ENCODE data around the gene SMAD7. TPM values are rescaled to one million over a fixed set of nuclear protein-coding genes. Genes with fewer than 3 reads are reported as not detected.
A peak's percentile ranks its signal among the peaks of the same experiment; 100 is the strongest.

The SMAD7 gene, protein sequence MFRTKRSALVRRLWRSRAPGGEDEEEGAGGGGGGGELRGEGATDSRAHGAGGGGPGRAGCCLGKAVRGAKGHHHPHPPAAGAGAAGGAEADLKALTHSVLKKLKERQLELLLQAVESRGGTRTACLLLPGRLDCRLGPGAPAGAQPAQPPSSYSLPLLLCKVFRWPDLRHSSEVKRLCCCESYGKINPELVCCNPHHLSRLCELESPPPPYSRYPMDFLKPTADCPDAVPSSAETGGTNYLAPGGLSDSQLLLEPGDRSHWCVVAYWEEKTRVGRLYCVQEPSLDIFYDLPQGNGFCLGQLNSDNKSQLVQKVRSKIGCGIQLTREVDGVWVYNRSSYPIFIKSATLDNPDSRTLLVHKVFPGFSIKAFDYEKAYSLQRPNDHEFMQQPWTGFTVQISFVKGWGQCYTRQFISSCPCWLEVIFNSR
- total RNA-seq (2013; cell fraction: nucleolus; rRNA removed): 36.4 and 43.3 TPM in 2 replicates
- total RNA-seq (2014; rRNA removed): 11.7 and 14.8 TPM in 2 replicates
- total RNA-seq (2014; rRNA removed; fragmentation: Illumina TruSeq; extraction: Trizol): 8.4 and 10.3 TPM in 2 replicates
- 13.1 and 14.1 TPM in 2 replicates for total RNA-seq (2021)
- polyA plus RNA-seq (2011; ENCODE audit: low read depth): 2.7 TPM
- 19.0 and 22.5 TPM in 2 replicates for polyA plus RNA-seq (2011; rRNA removed)
- 24.3 and 24.7 TPM in 2 replicates for polyA plus RNA-seq (2011; cell fraction: cytosol; rRNA removed)
- 34.6 and 47.7 TPM in 2 replicates for polyA plus RNA-seq (2011; cell fraction: nucleus; rRNA removed)
- 7.3 and 8.5 TPM in 2 replicates for polyA plus RNA-seq (2012)
- polyA plus RNA-seq (2014; fragmentation: Illumina TruSeq; extraction: Trizol): 4.3 and 6.4 TPM in 2 replicates
- polyA plus RNA-seq (2014; fragmentation: Nextera tagmentation; extraction: Ambion mirVana): 1 to 10 TPM; 1.3 to 1.8 TPM
- 8.6 and 9.7 TPM in 2 replicates for polyA plus RNA-seq (2014; rRNA removed)
- polyA plus RNA-seq (2016; fragmentation: Nextera tagmentation; extraction: Ambion mirVana): 1 to 10 TPM; 2.0 to 3.8 TPM
- 28.1 and 47.6 TPM in 2 replicates for polyA minus RNA-seq (2011; rRNA and poly(A)+ RNA removed)
- 16.8 and 23.7 TPM in 2 replicates for polyA minus RNA-seq (2011; cell fraction: cytosol; rRNA and poly(A)+ RNA removed)
- 23.5 and 38.0 TPM in 2 replicates for polyA minus RNA-seq (2011; cell fraction: nucleus; rRNA and poly(A)+ RNA removed)
- Bru-seq, nascent RNA: percentile 89 among the genes with signal in this experiment
- BruChase-seq, experiment 1, labeled RNA remaining after a 6-hour chase: percentile 90 among the genes with signal in this experiment
- BruChase-seq, experiment 2, labeled RNA remaining after a 2-hour chase: percentile 83 among the genes with signal in this experiment
- long read RNA-seq, experiment 1, partial matches to known transcripts: 1 of 2 reads
- long read RNA-seq, experiment 1, other reads (novel, unspliced or antisense): 0 of 2 reads
- long read RNA-seq, experiment 2, transcript SMAD7-208 (4 exons, 1,152 nt): major isoform, 6 of 16 reads
- long read RNA-seq, experiment 2, partial matches to known transcripts: 0 of 16 reads
- long read RNA-seq, experiment 2, other reads (novel, unspliced or antisense): 8 of 16 reads

DNA sequence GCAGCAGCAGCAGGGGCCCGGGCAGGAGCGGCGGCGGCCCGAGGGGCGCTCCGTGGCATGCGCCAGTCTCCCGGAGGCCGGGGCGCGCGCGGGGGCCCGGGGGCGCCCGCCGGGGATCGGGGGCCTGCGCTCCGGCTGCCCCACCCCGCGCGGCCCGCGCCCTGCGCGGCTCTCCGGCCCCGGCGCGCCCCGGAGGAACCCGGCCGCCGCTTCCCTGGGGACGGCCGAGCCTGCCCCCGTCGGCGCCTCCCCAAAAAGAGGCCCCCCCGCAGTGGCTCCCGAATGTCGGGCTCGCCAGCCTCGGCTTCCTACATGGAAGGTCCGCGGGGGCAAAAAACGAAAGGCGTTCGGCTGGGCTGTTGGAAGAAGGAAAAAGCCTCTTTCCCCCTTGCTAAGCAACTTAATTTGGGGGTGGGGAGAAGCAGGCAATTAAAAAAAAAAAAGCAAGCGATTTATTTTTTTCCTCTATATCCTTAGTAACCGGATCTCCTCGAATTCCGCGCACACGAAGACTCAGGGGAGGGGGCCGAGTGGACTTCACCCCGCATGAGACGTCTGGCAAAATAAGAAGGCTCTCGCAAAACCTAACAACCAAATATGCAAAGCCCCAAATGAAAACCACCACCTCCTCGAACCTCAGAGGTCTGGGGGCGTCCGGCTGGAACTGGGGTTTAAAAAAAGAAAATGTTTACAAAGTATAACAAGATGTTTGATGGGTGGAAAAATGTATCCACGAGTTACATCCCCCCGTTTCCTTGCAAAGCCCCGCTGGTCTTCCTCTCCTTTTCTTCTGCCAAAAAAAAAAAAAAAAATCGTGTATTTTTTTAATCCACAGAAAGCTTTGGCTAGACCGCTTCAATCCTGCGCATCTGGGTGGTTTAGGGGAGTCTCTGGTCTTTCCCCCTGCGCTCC, at the start of gene SMAD7:
TSS of gene SMAD7 (minus strand) at position 430 of the 912 bp plus-strand sequence. CDS start 541 bp downstream, outside the sequence.
- in situ Hi-C loops (cut with MboI) (no loop called here), intact Hi-C loops (cut with micrococcal nuclease; ENCODE audit: unreplicated experiment) (loop anchor here (2.0 to 10.0 kb wide), 2 partner anchors 174 to 1334 kb away; partner anchors contain the start of genes CXXC1 and MBD1)
- peak within 1 kb of the TSS; percentile 92 for H3K4me3 ChIP-seq
- H3K27me3 ChIP-seq (replicated peaks in 1 of 2; ENCODE audit: control insufficient read depth in 2 of 2, insufficient read depth in 2 of 2, low read length in 1 of 2): no peaks in the 10 kb centered on the region
- peak within 1 kb of the TSS; percentile 42 for H2AFZ ChIP-seq (ENCODE audit: control insufficient read depth, low read depth, low read length)
- peaks cover 58% of the 10 kb centered on the region for H3K79me2 ChIP-seq (ENCODE audit: control insufficient read depth, insufficient read depth, low read length)
- no peaks in the 10 kb centered on the region for H3K9me3 ChIP-seq (replicated peaks; ENCODE audit: control insufficient read depth, insufficient read depth, low read length)
- TF ChIP-seq, protein P1, sequence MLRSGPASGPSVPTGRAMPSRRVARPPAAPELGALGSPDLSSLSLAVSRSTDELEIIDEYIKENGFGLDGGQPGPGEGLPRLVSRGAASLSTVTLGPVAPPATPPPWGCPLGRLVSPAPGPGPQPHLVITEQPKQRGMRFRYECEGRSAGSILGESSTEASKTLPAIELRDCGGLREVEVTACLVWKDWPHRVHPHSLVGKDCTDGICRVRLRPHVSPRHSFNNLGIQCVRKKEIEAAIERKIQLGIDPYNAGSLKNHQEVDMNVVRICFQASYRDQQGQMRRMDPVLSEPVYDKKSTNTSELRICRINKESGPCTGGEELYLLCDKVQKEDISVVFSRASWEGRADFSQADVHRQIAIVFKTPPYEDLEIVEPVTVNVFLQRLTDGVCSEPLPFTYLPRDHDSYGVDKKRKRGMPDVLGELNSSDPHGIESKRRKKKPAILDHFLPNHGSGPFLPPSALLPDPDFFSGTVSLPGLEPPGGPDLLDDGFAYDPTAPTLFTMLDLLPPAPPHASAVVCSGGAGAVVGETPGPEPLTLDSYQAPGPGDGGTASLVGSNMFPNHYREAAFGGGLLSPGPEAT (IDR thresholded peaks at IDR 0.05; ENCODE audit: low read depth): 0 out of 2 replicates have a peak, but pooled peaks have one; percentile 36
- TF ChIP-seq, protein P2, sequence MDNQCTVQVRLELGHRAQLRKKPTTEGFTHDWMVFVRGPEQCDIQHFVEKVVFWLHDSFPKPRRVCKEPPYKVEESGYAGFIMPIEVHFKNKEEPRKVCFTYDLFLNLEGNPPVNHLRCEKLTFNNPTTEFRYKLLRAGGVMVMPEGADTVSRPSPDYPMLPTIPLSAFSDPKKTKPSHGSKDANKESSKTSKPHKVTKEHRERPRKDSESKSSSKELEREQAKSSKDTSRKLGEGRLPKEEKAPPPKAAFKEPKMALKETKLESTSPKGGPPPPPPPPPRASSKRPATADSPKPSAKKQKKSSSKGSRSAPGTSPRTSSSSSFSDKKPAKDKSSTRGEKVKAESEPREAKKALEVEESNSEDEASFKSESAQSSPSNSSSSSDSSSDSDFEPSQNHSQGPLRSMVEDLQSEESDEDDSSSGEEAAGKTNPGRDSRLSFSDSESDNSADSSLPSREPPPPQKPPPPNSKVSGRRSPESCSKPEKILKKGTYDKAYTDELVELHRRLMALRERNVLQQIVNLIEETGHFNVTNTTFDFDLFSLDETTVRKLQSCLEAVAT (IDR thresholded peaks at IDR 0.05): peak; percentile 57; the same call in 1 of the 2 replicates
- TF ChIP-seq, protein P3, sequence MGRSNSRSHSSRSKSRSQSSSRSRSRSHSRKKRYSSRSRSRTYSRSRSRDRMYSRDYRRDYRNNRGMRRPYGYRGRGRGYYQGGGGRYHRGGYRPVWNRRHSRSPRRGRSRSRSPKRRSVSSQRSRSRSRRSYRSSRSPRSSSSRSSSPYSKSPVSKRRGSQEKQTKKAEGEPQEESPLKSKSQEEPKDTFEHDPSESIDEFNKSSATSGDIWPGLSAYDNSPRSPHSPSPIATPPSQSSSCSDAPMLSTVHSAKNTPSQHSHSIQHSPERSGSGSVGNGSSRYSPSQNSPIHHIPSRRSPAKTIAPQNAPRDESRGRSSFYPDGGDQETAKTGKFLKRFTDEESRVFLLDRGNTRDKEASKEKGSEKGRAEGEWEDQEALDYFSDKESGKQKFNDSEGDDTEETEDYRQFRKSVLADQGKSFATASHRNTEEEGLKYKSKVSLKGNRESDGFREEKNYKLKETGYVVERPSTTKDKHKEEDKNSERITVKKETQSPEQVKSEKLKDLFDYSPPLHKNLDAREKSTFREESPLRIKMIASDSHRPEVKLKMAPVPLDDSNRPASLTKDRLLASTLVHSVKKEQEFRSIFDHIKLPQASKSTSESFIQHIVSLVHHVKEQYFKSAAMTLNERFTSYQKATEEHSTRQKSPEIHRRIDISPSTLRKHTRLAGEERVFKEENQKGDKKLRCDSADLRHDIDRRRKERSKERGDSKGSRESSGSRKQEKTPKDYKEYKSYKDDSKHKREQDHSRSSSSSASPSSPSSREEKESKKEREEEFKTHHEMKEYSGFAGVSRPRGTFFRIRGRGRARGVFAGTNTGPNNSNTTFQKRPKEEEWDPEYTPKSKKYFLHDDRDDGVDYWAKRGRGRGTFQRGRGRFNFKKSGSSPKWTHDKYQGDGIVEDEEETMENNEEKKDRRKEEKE (IDR thresholded peaks at IDR 0.05): no peak
- TF ChIP-seq TBL1XR1 (IDR thresholded peaks at IDR 0.05; ENCODE audit: low read depth, low read length) (0 out of 2 replicates have a peak, but pooled peaks have one; percentile 2), ZNF384 (IDR thresholded peaks at IDR 0.05; ENCODE audit: borderline replicate concordance, low read depth, low read length) (0 out of 2 replicates have a peak, but pooled peaks have one; percentile 28), SMAD1 (IDR thresholded peaks at IDR 0.05; ENCODE audit: low read depth, partially characterized antibody) (no peak), RUNX3 (IDR thresholded peaks at IDR 0.05; ENCODE audit: low read length) (peak; percentile 21; the same call in 1 of the 2 replicates)
- WGBS (ENCODE audit: insufficient coverage, insufficient replicate concordance, low lambda C conversion rate, missing lambda C conversion rate): 1% methylated on average over 56 of the region's 71 CpGs
- no peak for DNase-seq (ENCODE audit: low read depth, low spot score)
- ATAC-seq: no peak
- SMC1A ChIA-PET (ENCODE audit: uncharacterized antibody, unreplicated experiment): interaction anchor here (0.6 to 2.7 kb wide), 5 partner anchors 19 to 173 kb away, joined by 3 to 14 read pairs (median 3); no protein-coding TSS in a partner anchor
- RAD21 ChIA-PET (ENCODE audit: unreplicated experiment): interaction anchor here (0.6 to 4.0 kb wide), 4 partner anchors 17 to 464 kb away, joined by 3 to 29 read pairs (median 10); no protein-coding TSS in a partner anchor
- peak within 1 kb of the TSS; percentile 71 for H3K27ac ChIP-seq (ENCODE audit: control insufficient read depth, insufficient read depth)
- peaks cover 0 to 3% of the 10 kb centered on the region in 2 experiments; a peak in 1 of 4 replicates for H3K36me3 ChIP-seq (ENCODE audit: control insufficient read depth in 2 of 2, insufficient read depth in 2 of 2, low read length in 1 of 2)
- H3K4me2 ChIP-seq (ENCODE audit: control insufficient read depth, insufficient read depth): peak within 1 kb of the TSS; percentile 72
- peaks cover 16% of the 10 kb centered on the region for H3K4me1 ChIP-seq (ENCODE audit: control insufficient read depth, insufficient read depth, low read length)
- POLR2A ChIA-PET: interaction anchor here (0.6 to 7.5 kb wide), 9 partner anchors 10 to 173 kb away, joined by 3 to 71 read pairs (median 4); no protein-coding TSS in a partner anchor
- TSS peak; percentile 62 for BruUV-seq (replicated peaks)
- H3K9ac ChIP-seq (ENCODE audit: control insufficient read depth, insufficient read depth, low read length): peak within 1 kb of the TSS; percentile 81
- CTCF ChIA-PET: interaction anchor here (1.2 kb wide), 1 partner anchor 173 kb away, joined by 3 read pairs; no protein-coding TSS in a partner anchor
- H4K20me1 ChIP-seq (ENCODE audit: control insufficient read depth, insufficient read depth): no peaks in the 10 kb centered on the region; the same call in 1 of the 2 replicates
- FAIRE-seq: no peak
